GM10248 (cell line): ENCODE data around the gene NELL1.

Experiments
- CTCF ChIA-PET: fragments of 300-600 bp; sonication (Branson Sonifier 250); formaldehyde crosslinking; extraction: SDS; loops from one replicate; lab custom pipeline; 2021; ENCODE audit warnings: antibody characterized with exemption; lab: Yijun Ruan, JAX
- POLR2A ChIA-PET: fragments of 350-650 bp; sonication (Branson Sonifier 250); formaldehyde crosslinking; extraction: SDS; loops from one replicate; lab custom pipeline; 2020; ENCODE audit warnings: antibody characterized with exemption; lab: Yijun Ruan, JAX
- DNase-seq: peaks from one replicate; pipeline ENCODE4 v3.0.0; 2012; ENCODE audit errors: extremely low spot score
- CTCF ChIP-seq: IDR thresholded peaks from 2 replicates; pipeline ENCODE4 v1.5.1; 2012; ENCODE audit warnings: mild to moderate bottlenecking, low read depth; ENCODE audit errors: extremely low read depth, missing control alignments, control extremely low read depth

Gene NELL1

GRCh38 chr11:21476588-21476987 lies 807.2 kb downstream of the NELL1 start:
- CTCF ChIA-PET = interaction anchor here (0.8 kb wide), 1 partner anchor 9 kb away, joined by 3 read pairs; no protein-coding TSS in a partner anchor
- TF ChIP-seq CTCF = no peak
- POLR2A ChIA-PET = no interaction called here
- DNase-seq = no peak

DNA sequence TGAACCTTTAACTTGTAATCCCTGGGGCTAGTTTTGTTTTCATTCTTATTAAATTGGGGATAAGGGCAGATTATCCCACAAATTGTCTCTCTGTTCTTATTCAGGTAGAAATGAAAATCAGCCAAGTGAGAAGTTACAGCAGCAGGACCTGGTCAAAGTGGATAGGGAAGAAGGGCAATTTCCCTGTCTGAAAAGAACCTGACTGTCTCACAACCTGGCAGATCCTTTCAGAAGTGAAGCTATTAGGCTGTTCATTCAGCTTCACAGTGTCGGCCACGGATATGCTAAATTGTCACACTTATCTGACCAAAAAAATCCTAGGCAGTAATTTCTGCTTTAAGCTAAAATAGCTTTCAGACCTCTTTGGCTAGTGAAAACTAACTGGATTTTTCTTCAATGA lies 810.9 kb downstream of the NELL1 start:
- ChIA-PET CTCF (interaction anchor here (0.7 to 2.1 kb wide), 2 partner anchors 14 to 23 kb away, joined by 3 to 5 read pairs; no protein-coding TSS in a partner anchor), POLR2A (no interaction called here)
- no peak for TF ChIP-seq CTCF
- no peak for DNase-seq

DNA sequence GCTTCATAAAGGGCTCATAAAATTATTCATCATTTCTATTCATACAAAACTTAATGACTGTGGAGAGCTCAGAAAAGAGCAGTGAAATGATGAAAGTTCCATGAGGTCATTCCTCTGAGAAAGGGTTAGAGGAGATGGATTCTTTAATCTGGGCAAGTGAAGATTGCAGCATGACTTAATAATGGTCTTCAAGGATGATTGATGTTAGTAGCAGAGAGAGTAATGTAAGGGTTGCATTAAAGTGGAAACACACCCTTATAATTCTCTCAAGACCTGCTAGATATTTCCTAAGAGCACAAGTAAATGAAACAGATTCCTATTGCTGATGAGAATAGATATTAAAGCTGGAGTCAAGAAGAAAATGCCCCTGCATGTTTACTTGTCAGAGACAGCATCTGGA lies 811.9 kb downstream of the NELL1 start:
- POLR2A ChIA-PET = no interaction called here
- CTCF ChIA-PET = no interaction called here
- TF ChIP-seq CTCF = no peak
- no peak for DNase-seq

GRCh38 chr11:21484039-21484438 lies 814.7 kb downstream of the NELL1 start:
- TF ChIP-seq CTCF = no peak
- ChIA-PET CTCF (no interaction called here), POLR2A (no interaction called here)
- DNase-seq = no peak

- no peak for DNase-seq
- ChIA-PET CTCF (interaction anchor here (1.1 kb wide), 1 partner anchor 27 kb away, joined by 3 read pairs; no protein-coding TSS in a partner anchor), POLR2A (no interaction called here)
- TF ChIP-seq CTCF = no peak
Measured at GRCh38 chr11:21485006-21485405, 815.6 kb downstream of the NELL1 start.

DNA sequence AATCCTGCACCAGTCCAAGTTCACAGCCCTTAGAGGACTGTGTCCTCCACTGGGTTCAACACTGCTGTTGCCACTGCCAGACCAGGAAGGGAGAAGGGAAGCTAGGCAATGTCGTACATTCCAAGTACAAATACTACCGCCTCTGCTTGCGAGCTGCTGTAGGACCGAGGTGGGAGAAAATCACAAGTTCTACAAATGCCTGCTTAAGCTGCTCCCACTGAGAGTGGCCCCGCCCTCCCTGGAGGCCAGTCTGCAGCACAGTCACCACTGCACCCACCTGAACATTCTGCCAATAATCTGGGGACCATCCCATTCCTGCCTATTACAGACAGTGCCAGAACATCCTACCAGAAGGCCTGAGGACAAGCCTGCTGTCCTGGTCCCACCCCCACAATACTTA lies 816.0 kb downstream of the NELL1 start:
- ChIA-PET CTCF (interaction anchor here (1.1 kb wide), 2 partner anchors 8 to 26 kb away, joined by 3 read pairs; no protein-coding TSS in a partner anchor), POLR2A (no interaction called here)

More for the DNA sequence above, 816.0 kb downstream of the NELL1 start:
- DNase-seq = no peak
- TF ChIP-seq CTCF = no peak
